CD4-positive, alpha-beta T cell (primary cell): ENCODE data around the gene RNASE8. TPM values are rescaled to one million over a fixed set of nuclear protein-coding genes. Genes with fewer than 3 reads are reported as not detected.

Experiments used
- ATAC-seq: fragments of 200-7000 bp; cut with Tn5 transposase; one replicate; pipeline ENCODE4 v1.10.0; 2022; ENCODE audit warnings: mild to moderate bottlenecking; ENCODE audit not compliant: poor library complexity
- CTCF ChIA-PET: fragments of 350-600 bp; sonication (Branson Sonifier 250); formaldehyde crosslinking; loops from one replicate; lab custom pipeline; 2021; ENCODE audit warnings: antibody characterized with exemption, inconsistent platforms; lab: Charles Lee
- POLR2A ChIA-PET: fragments of 350-600 bp; sonication (Branson Sonifier 250); formaldehyde crosslinking; loops from one replicate; lab custom pipeline; 2021; ENCODE audit warnings: antibody characterized with exemption, inconsistent platforms; lab: Charles Lee
- DNase-seq, 14 experiments: peaks; one replicate each; pipeline ENCODE4 v3.0.0-alpha.2; 2013 to 2020; ENCODE audit warnings: mixed read lengths in 2 of 14
- H3K27ac ChIP-seq, 2 donors: one replicate each; pipeline versions ENCODE4 v1.5.1 to v1.7.0; 2013; ENCODE audit warnings: low read length in 2 of 2, low read depth in 1 of 2, mild to moderate bottlenecking in 1 of 2
- H3K27me3 ChIP-seq, 2 experiments: 1 replicate in 1 of 2; 2 replicates in 1 of 2; pipeline versions ENCODE4 v1.6.1 to v1.7.0; 2013; ENCODE audit warnings: low read length in 2 of 2, control low read depth in 1 of 2, mild to moderate bottlenecking in 1 of 2, moderate library complexity in 1 of 2; ENCODE audit not compliant: insufficient read depth in 2 of 2, control insufficient read depth in 1 of 2
- H3K36me3 ChIP-seq: one replicate; pipeline ENCODE4 v1.6.1; 2013; ENCODE audit warnings: low read length, control low read depth; ENCODE audit not compliant: insufficient read depth
- H3K4me1 ChIP-seq: one replicate; pipeline ENCODE4 v1.6.1; 2013; ENCODE audit warnings: low read length, control low read depth; ENCODE audit not compliant: insufficient read depth
- H3K4me3 ChIP-seq: one replicate; pipeline ENCODE4 v1.5.1; 2013; ENCODE audit warnings: mild to moderate bottlenecking, low read length, moderate library complexity
- H3K9me3 ChIP-seq, 2 experiments: 1 replicate in 1 of 2; 2 replicates in 1 of 2; pipeline versions ENCODE4 v1.6.1 to v1.7.0; 2013; ENCODE audit warnings: low read length in 2 of 2, mild to moderate bottlenecking in 2 of 2, control low read depth in 1 of 2, moderate library complexity in 1 of 2; ENCODE audit not compliant: control insufficient read depth in 1 of 2, insufficient read depth in 1 of 2
- H3K27ac Mint-ChIP-seq: one replicate; pipeline ENCODE4 v1.8.0; 2020; ENCODE audit warnings: mixed read lengths
- H3K27me3 Mint-ChIP-seq: one replicate; pipeline ENCODE4 v1.8.0; 2021; ENCODE audit warnings: mixed read lengths
- H3K36me3 Mint-ChIP-seq: one replicate; pipeline ENCODE4 v1.8.0; 2021; ENCODE audit warnings: low read depth, mixed read lengths
- H3K4me1 Mint-ChIP-seq: one replicate; pipeline ENCODE4 v1.8.0; 2021; ENCODE audit warnings: low read depth, mixed read lengths
- H3K4me3 Mint-ChIP-seq: one replicate; pipeline ENCODE4 v1.8.0; 2020; ENCODE audit warnings: mild to moderate bottlenecking, mixed read lengths
- H3K9me3 Mint-ChIP-seq: one replicate; pipeline ENCODE4 v1.8.0; 2020; ENCODE audit warnings: mixed read lengths
- CTCF ChIP-seq: fragments of 200-600 bp; IDR thresholded peaks from one replicate; pipeline ENCODE4 v1.8.0; 2022; ENCODE audit warnings: antibody characterized with exemption, mild to moderate bottlenecking
- intact Hi-C, 2 experiments: fragments of 100-400 bp; cut with DNase I in 1 of 2; cut with micrococcal nuclease in 1 of 2; formaldehyde crosslinking; loops; one replicate each; pipeline versions ENCODE4 v1.15.1 to v1.9.0; 2023 to 2025; cut with DNase I, micrococcal nuclease
- total RNA-seq, 174 experiments: library from RNA in 2 of 174; stranded (reverse) in 2 of 174; gene quantifications; one replicate each; pipeline ENCODE4 v1.2.3 and lab custom pipeline; 2021 to 2026

RNASE8 gene
- total RNA-seq, 2 experiments from 2014 or later, result not detected

GRCh38 chr14:21096978-21097635 lies 39.5 kb downstream of the RNASE8 start:
- H3K4me3 Mint-ChIP-seq, result peak overlapping the region; percentile 88
- H3K36me3 Mint-ChIP-seq, result peaks cover 6% of the 10 kb centered on the region
- Histone ChIP-seq H3K4me3 (peak overlapping the region; percentile 41), H3K9me3 (no peaks in the 10 kb centered on the region), H3K27me3 (no peaks in the 10 kb centered on the region), H3K4me1 (peaks cover 28% of the 10 kb centered on the region), H3K36me3 (no peaks in the 10 kb centered on the region), H3K27ac (peak overlapping the region; percentile 26 to 74)
- CTCF ChIA-PET, result interaction anchor here (0.7 to 7.3 kb wide), 6 partner anchors 9 to 126 kb away, joined by 3 to 116 read pairs (median 4); no protein-coding TSS in a partner anchor
- H3K4me1 Mint-ChIP-seq, result peaks cover 38% of the 10 kb centered on the region
- POLR2A ChIA-PET, result interaction anchor here (1.2 to 3.7 kb wide), 4 partner anchors 10 to 91 kb away, joined by 3 to 12 read pairs (median 4); no protein-coding TSS in a partner anchor
- ATAC-seq, result peak; percentile 27
- peak in 1 of 14 experiments; percentile 39 for DNase-seq
- TF ChIP-seq CTCF, result no peak
- H3K9me3 Mint-ChIP-seq, result no peaks in the 10 kb centered on the region
- H3K27me3 Mint-ChIP-seq, result no peaks in the 10 kb centered on the region
- intact Hi-C loops, result no loop called here
- peak overlapping the region; percentile 84 for H3K27ac Mint-ChIP-seq

GRCh38 chr14:21097636-21098075 lies 40.0 kb downstream of the RNASE8 start:
- no peaks in the 10 kb centered on the region for H3K27me3 ChIP-seq
- H3K9me3 ChIP-seq, result no peaks in the 10 kb centered on the region
- Mint-ChIP-seq H3K9me3 (no peaks in the 10 kb centered on the region), H3K36me3 (peaks cover 2% of the 10 kb centered on the region), H3K27me3 (no peaks in the 10 kb centered on the region), H3K27ac (peak overlapping the region; percentile 84), H3K4me1 (peaks cover 37% of the 10 kb centered on the region), H3K4me3 (peak overlapping the region; percentile 88)
- ATAC-seq (peak; percentile 17), DNase-seq (peak in 3 of 14 experiments; percentile 35 to 63 (median 57))
- peak overlapping the region; percentile 41 for H3K4me3 ChIP-seq
- H3K4me1 ChIP-seq, result peaks cover 22% of the 10 kb centered on the region
- ChIA-PET POLR2A (interaction anchor here (1.2 to 3.7 kb wide), 4 partner anchors 10 to 91 kb away, joined by 3 to 12 read pairs (median 4); no protein-coding TSS in a partner anchor), CTCF (interaction anchor here (0.8 to 7.3 kb wide), 3 partner anchors 8 to 83 kb away, joined by 3 to 116 read pairs (median 4); no protein-coding TSS in a partner anchor)
- intact Hi-C loops, result no loop called here
- H3K36me3 ChIP-seq, result no peaks in the 10 kb centered on the region
- peak overlapping the region; percentile 26 to 74 for H3K27ac ChIP-seq
- TF ChIP-seq CTCF, result no peak

GRCh38 chr14:21098076-21098891 lies 40.7 kb downstream of the RNASE8 start, which contains the start of gene ZNF219:
Gene ZNF219, minus strand, starts transcription at chr14:21098655. Its CDS starts 5,064 bp downstream, at chr14:21093591.
- H3K27ac Mint-ChIP-seq, result peak within 1 kb of the TSS; percentile 84
- DNase-seq (peak in 6 of 14 experiments; percentile 11 to 71 (median 48)), ATAC-seq (peak; percentile 51)
- Histone ChIP-seq H3K27ac (peak within 1 kb of the TSS; percentile 36 to 74), H3K4me3 (peak within 1 kb of the TSS; percentile 61), H3K27me3 (no peaks in the 10 kb centered on the region), H3K4me1 (peaks cover 23% of the 10 kb centered on the region), H3K9me3 (no peaks in the 10 kb centered on the region), H3K36me3 (no peaks in the 10 kb centered on the region)
- ChIA-PET POLR2A (interaction anchor here (1.2 to 3.7 kb wide), 3 partner anchors 11 to 85 kb away, joined by 3 to 12 read pairs (median 6); no protein-coding TSS in a partner anchor), CTCF (interaction anchor here (1.3 to 7.3 kb wide), 2 partner anchors 8 to 30 kb away, joined by 3 to 116 read pairs; no protein-coding TSS in a partner anchor)
- intact Hi-C loops, result no loop called here
- H3K27me3 Mint-ChIP-seq, result no peaks in the 10 kb centered on the region
- no peak for TF ChIP-seq CTCF
- H3K9me3 Mint-ChIP-seq, result no peaks in the 10 kb centered on the region
- no peaks in the 10 kb centered on the region for H3K36me3 Mint-ChIP-seq
- peak within 1 kb of the TSS; percentile 90 for H3K4me3 Mint-ChIP-seq
- peaks cover 38% of the 10 kb centered on the region for H3K4me1 Mint-ChIP-seq
